GM18526 (cell line): Measurements from ENCODE around the gene POU2AF1.

Source experiments
- POLR2A ChIP-seq: IDR thresholded peaks from 3 replicates; pipeline ENCODE4 v1.6.1; 2011; ENCODE audit not compliant: insufficient read length; ENCODE audit errors: extremely low read depth

POU2AF1 gene, protein sequence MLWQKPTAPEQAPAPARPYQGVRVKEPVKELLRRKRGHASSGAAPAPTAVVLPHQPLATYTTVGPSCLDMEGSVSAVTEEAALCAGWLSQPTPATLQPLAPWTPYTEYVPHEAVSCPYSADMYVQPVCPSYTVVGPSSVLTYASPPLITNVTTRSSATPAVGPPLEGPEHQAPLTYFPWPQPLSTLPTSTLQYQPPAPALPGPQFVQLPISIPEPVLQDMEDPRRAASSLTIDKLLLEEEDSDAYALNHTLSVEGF

DNA sequence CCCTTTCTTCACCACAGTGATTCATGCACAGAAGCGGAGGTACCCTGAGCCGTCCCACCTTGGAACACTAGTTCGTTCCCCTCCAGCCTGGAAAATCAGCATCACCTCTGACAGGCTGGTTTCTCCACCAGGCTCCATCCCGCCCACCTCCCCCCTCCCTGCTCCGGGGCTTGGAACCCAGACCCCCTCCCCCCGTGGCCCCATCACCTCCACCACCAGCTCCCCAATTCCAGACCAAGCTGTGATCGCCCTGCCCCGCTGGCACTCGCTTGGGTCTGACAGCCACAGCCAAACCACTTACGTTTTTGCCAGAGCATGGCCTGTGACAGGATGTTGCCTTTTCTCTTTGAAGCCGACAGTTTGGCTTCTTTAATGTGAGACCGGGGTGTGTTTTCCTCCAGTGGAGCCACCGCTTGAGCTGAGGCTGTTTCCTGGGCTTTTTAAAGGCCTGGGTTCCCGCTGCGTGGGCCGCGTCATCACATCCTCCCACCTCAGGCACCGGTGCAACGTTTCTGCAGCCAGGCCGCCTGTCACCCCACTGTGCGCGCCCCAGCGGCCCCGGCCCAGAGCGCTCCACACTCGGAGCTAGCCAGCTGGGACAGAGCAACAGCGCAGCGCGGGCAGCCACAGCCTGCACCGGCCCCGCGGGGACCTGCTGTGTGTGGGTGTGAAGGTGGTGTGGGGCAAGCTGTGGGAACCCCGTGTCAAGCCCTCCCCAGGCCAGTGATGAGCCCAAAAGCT lies at the start of gene POU2AF1:
POU2AF1 (minus strand) TSS at position 415 of the 741 bp plus-strand sequence; CDS start at position 317, 98 bp downstream.
- peak; percentile 89 for TF ChIP-seq POLR2A

DNA sequence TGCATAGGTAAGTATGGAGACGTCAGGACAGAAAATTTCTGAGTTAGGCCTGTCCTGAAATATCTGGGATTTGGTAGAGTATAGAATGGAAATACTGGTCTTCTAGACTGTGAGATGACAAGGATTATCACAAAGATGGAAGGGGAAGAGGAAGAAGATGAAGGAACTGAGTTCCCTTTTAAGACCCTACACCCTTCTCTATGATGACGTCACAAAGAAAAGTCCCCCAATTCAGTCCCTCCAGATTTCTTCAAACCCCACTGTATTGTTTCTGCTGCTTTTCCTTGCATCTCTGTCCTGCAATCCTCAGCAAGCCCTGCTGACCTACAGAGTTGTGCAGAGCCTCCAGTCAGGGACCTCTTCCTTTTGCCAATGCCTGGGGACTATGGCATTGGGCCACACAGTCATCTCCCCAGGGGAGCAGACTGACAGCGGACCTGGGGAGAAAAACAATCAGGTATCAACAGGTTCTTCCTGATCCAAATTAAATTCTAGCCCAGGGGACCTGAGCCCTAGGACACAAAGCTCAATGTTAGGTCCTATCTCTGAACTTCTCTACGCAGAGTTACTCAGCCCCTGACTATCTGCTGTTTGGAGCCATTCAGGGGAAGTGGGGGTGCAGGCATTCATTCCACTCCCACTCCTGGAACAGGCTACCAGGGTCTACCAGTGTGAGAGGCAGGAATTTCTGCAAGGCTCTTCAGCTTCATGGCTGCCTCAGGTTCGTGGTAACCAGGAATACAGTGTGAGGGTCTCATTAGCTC lies 49.2 kb upstream of the POU2AF1 start:
- TF ChIP-seq POLR2A: no peak

DNA sequence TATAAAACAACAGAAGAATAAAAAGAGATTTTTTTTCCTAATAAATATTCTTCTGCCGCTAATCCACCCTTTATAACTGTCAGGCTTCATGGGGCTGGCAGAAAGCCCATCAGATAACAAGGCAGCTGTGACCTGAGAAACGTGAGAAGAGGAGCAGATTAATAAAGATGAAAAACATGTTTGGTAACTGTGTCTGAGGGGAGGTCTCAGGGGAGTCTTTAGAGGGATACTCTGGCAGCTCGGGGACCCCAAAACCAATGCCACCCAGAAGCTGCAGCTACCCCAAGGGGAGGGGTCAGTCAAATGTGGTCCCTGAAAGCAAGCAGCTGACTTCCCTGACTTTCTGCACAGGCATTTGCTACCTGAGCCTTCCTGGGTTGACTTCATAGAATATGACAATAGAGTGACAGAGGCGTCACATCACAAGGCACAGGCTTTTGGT lies 48.4 kb upstream of the POU2AF1 start:
- no peak for TF ChIP-seq POLR2A

DNA sequence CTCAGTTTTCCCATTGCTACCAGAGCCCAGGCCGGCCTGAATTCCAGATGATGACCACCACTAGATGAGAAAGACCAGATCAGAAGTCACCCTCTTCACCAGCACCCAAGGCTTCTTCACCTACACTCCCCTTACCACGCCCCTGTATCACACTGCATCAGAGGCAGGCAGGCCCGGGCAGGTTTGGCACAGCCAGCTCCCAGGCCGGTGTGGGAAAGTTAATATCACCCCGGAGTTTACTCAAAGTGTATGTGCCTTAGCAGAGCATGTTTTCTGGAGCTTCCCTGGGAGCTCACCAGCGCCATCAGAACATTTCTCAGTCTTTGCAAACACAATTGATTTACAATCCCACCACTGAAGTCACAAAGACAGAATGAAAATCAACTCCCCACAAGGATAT lies 47.5 kb upstream of the POU2AF1 start:
- no peak for TF ChIP-seq POLR2A

GRCh38 chr11:111423250-111423615 lies 44.2 kb upstream of the POU2AF1 start:
- no peak for TF ChIP-seq POLR2A

DNA sequence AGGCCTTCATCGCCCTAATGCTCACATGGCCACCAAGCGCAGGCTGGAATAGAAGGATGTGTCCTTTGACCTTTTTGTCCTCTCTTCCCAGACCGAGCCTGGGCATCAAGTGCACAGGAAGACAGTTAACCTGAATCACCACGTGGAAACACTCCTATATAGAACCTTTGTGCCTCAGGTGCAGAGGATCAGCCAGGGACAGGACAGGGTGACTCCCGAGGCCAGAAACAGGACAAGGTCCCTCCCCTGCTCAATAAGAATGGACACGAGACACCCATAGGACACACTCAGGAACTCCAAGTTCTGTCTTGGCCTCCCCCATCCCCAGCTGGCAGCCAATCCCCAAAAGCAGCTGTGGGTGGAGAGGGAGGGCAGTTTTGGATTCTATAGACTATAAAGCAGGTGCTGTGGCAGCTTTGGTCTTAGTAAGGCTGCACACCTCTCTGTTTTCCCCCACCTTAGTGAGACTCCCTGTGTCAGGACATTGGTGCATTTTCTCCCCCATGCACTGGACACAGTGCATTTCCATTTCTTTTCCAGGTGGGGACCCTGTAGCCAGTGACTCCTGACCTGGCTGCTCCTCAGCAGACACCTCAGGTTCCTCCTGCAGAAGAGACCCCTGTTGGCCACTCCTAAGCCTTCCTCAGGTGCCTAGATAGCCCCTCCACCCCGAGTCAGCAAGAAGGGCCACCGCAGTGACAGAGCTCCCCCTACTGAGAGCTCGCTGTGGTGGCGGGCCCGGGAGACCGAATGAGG lies 43.6 kb upstream of the POU2AF1 start:
- TF ChIP-seq POLR2A: no peak

DNA sequence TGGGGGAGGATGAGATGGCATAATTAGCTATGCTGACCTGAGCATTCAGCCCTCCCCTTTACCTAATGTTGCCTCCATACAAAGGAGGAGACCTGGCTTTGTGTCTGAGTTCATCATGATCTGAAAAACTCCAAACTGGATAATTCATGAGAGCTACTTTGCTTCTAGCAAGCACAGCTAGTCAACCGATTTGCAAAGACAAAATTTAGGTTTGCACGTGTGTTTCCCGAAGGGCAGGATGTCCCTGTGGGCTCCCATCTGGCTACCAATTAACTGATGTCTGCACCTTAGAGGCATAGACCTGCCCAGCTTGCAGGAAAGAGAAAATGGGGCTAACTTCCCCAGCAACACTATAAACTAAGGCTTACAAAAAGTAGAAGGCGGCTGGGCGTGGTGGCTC lies 42.2 kb upstream of the POU2AF1 start:
- no peak for TF ChIP-seq POLR2A

GRCh38 chr11:111419641-111420327 lies 40.7 kb upstream of the POU2AF1 start:
- TF ChIP-seq POLR2A: no peak

GRCh38 chr11:111419181-111419580 lies 40.1 kb upstream of the POU2AF1 start:
- TF ChIP-seq POLR2A: no peak

GRCh38 chr11:111418436-111418787 lies 39.3 kb upstream of the POU2AF1 start:
- TF ChIP-seq POLR2A: no peak

DNA sequence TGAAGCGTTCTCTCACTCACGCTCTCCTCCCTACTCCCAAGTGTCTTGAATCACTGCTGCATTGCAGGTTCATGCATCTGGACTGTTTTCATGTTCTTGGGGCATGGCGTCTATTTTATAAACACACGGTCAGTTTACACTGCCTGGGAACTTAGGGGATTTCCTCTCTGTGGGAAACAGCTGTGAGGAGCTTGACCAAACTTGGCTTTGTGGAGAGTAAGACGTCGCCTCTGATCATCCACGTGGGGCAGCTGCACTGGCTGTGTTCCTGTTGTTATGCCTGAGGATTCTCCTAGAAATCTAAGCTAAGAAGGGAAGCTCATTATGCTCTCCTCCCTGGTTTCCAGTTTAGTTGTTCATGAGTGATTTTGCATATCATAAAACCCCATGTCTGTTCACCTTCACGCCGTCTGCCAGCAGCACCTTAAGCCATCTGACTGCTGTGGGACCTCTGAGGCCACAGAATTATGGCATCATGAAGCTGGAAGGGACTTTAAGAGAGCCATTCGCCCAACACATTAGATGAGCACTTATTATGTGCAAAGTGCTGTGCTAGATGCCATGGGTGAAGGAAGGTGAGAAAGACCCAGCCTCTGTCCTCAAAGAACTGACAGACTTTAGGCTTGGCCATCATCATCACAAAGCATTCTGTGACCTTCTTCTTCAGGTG lies 38.8 kb upstream of the POU2AF1 start:
- peak; percentile 21 for TF ChIP-seq POLR2A

- TF ChIP-seq POLR2A: no peak
Observed at GRCh38 chr11:111417011-111417765, 38.1 kb upstream of the POU2AF1 start.

DNA sequence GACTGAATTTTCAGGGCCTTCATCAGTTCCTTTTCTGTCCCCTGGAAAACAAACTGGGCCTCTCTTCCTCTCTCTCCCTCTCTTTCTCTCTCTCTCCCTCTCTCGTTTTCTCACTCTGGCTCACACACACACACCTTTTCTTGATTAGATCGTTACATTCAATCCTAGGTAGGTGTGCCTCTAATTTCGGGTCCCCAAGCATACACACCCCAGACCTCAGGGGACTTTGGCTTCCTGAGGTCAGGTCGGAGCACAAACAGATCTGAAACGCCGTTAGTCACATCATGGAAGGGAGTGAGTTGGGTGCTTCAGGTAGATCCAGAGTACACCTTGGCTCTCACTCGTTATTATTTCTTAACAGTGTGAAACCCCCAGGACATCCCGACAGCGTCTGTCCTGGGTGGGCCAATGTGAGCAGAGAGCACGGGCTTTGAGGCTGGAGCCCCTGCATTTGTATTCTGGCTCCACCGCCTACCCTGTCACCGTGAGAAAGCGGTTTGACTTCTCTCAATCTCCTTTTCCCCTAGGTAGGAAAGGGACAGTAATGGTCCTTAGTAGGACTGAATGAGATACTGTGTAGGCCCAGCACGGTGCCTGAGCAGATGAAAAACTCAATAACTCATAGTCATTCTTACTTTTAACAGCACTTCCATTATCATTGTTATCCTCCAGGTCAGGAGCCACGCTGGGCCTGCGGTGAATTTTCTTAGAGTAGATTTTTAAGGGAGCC lies 37.3 kb upstream of the POU2AF1 start:
- peak; percentile 18 for TF ChIP-seq POLR2A
